HG02798 (cell line): ENCODE results near the gene ITGA7.

Experiments used
- ATAC-seq: cut with Tn5 transposase; IDR thresholded peaks from one replicate; pipeline ENCODE4 v1.9.1; 2021; ENCODE audit warnings: mild to moderate bottlenecking; ENCODE audit not compliant: unreplicated experiment, poor library complexity

The ITGA7 gene

GRCh38 chr12:55704824-55705718, 2.6 kb downstream of the ITGA7 start:
- no peak for ATAC-seq

DNA sequence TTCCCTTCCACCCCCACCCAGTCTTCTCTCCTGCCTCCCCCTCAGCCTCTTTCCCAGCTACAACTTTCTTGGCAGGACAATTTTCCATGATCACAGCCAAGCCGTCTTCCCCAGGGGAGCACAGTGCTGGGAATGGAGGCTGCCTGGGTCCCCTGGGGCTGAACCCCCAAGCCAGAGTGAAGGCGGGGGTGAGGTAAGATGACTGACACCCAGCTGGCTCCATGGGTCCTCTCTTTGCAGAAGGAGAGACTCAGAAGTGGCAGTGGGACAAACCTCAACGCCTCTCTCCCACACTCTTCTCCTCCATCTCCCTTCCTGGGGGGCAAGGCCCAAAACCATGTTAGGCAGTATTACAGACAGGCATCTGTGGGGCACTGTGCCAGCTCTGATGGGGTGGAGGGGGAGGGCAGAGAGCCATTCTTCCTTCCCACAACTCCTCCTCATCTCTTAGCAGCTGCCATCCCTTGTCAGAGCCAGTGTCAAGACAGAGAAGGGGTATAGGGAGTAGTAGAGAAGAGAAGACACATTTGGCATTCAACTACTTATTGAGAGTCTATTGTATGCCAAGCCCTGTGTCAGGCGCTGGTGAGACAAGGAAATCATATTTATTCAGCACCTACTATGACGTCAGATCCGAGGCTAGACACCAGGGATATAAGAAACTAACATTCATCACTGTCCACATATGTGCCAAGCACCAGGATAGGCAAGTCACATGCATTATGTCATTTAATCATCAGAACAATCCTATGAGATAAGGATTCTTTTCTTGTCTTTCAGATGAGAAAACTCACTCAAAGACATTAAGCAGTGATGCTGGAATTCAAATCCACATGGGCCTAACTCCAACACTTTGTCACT, 3.6 kb downstream of the ITGA7 start:
- no peak for ATAC-seq

DNA sequence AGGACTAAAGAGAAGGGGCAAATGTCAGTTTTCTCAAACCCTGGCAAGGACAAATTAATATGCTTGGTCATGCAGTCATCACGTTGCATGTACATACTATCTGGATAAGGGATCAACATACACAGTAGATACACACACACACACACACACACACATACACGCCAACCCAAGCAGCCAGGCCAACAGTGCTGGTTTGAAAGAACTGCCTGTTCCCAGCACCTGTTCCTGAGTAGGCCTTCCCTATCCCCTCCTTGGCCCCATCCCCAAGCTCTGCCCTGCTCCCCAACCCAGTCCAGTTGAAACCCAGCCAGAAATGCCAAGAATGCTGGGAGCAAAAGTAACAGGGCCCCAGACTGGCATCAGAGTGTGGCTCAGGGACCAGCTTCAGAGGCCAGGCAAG, 4.4 kb downstream of the ITGA7 start:
- ATAC-seq = no peak

DNA sequence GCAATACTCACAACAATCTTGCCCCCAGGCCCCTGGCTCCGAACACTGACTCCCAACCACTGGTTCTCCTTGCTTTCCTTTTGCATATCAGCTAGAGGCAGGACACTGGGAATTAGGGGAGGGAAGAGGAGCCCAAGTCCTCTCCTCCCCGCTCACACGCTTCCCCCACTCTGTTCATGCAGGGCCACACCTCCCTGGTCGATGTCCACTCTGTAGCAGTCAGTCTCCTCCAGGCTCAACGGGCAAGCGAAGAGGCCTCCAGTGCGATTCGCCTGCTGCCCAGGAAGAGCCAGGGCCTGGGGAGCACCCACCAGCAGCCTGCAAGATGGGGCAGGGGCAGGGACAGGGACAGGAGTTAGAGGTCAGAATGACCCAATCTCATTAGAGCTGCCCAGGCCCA, 4.8 kb downstream of the ITGA7 start:
- no peak for ATAC-seq

DNA sequence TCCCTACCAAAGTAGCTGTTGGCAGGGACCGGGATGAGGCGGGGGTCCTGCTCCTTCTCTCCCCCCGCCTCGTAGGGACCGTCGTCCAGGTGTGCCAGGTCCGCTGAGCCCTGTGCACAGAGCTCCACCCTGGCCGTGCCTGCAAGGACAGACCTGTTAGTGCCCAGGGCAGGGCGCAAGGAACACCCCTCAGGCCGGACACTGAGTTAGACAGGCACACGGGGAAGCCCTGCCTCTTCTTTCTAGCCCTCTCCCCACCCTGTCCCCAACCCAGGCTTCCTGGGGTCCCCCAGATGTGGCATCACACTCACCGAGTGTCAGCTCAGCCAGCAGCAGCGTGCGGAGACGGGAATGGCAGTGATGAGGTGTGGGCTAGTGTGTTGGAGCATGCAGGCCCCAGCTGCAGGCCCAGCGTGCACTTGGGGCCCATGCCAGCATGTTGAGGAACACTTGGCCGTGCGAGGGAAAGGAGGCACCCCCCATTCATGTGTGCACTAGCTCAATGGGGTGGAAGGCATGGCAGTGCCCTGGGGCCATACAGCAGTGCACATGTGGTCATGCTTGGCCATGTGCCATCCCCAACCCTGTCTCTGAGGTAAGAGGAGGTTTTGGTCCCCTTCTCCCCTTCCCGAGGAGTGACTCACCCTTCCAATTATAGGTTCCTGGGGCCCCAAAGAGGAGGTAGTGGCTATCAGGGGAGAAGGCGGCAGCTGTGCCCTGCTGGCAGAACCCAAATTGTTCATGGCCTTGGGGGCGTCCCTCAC, 7.3 kb downstream of the ITGA7 start:
- ATAC-seq = no peak

GRCh38 chr12:55699471-55700055, 8.1 kb downstream of the ITGA7 start:
- no peak for ATAC-seq

DNA sequence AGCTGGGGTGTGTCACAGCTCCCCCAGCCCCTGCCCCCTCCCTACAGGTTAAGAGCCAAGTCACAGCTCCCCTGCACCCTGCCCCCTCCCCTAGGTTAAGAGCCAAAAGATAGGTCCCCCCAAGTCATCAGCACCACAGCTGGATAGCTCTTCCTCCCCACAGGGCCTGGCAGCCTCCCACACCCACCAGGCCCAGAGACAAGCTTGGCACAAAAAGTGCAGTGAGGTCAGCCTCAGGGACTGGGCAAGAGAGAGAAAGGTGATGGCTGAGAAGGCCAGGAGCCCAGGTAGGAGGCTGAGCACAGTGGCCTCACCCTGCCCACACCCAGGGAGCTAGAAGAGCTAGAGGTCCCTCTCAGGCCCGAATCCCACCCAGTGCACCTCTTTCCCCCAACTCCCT, 8.7 kb downstream of the ITGA7 start:
- ATAC-seq = no peak

GRCh38 chr12:55698241-55698955, 9.3 kb downstream of the ITGA7 start:
- ATAC-seq = no peak

DNA sequence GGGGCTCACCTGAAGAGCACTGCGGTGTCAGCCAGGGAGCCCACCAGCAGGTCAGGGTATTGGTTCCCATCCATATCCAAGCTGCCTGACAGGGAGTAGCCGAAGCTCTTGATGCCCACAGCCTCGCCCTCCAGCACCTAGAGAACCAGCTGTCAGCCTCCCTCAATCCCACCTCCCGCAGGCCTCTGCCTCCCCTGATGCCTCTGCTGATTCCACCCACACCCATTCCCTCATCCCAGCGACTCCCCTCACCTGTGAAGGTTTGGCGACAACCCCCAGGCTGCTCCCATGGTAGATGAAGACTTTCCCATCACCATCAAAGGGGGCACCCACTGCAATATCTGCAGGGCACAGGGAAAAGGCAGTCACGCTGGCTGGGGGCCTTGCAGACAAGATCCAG, 10.0 kb downstream of the ITGA7 start:
- ATAC-seq = no peak

DNA sequence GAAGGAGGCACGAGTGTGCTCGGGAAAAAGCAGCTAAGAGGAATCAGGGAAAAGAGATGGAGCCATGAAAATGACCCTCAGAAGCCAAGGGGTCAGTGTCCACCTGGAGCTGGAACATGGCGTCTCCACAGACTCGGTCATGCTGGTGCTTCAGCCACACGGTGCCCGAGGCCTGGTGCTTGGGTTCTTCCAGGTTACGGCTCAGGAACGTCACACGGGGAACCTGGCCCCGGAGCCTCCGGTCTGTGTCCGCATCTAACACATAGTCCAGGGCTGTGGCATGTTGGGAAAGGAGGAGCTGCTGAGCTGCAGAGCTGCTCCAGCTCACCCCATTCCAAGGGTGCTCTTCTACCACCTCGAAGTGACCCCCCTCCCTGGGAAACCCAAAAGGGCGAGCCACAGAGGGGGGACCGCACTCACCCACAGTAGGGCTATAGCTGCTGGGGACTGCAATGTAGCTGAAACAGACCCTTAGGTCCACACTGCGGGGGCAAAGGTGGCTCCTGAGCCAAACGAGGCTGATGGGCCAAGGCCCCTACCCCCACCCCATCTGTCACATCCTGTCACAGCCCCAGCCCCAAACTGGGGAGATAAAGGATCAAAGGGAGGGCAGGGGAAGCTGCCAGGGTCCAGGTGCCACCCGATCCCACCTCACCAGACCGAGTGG, 10.8 kb downstream of the ITGA7 start:
- ATAC-seq = no peak

GRCh38 chr12:55696141-55696540, 11.6 kb downstream of the ITGA7 start:
- ATAC-seq = no peak

GRCh38 chr12:55695349-55695748, 12.4 kb downstream of the ITGA7 start:
- no peak for ATAC-seq

DNA sequence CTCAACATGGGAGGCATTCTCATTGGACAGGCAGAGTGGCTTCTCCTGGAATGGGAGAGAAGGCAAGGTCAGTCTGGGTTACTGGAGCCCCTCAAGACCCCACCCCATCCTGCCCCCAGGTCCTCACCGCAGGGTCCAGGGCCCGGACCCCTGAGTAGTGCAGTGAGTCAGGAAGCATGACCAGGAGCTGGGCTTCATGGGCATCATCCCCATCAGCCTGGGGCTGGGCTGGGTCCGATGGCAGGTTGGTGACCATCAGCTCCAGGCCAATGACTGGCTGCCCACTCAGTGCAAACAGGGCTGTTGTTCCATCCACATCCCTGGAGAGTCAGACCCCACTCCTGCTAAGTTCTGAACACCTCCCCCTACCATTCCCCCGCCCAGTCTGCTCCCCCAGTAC, 13.1 kb downstream of the ITGA7 start:
- no peak for ATAC-seq

GRCh38 chr12:55694188-55694515, 13.6 kb downstream of the ITGA7 start:
- ATAC-seq = no peak

- ATAC-seq = no peak
Measured at GRCh38 chr12:55693323-55694187, 14.1 kb downstream of the ITGA7 start.

DNA sequence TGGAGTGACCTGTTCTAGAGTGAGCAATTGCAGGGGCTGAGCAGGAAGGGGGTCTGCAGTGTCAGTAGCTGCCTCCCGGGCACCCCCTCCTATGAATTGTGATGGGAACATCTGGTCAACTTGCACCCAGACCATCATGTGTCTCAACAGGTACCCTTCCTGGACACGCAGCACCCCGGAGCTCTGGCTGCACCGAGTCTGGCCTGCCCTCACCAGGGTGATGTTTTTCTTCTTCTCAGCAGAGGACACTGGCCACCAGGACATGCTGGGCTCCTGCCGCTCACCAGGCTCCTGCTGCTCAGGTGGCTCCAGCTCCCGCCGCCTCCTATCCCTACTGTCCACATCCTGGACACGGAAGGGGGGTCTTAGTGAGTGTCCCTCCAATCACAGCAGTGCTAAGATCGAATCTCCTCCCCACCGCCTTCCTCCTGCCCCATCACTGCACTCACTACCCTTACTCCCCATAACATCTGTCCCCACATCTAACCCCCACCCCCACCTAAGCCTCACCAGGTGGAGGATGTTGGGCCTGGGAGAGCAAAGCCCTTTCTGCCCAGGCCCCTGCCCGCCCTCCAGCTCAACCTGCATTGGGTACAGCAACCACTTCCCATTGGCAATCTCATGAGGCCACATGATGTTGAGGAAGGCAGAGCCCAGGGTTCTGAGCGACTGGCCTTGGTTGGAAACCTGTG, 14.9 kb downstream of the ITGA7 start:
- no peak for ATAC-seq

DNA sequence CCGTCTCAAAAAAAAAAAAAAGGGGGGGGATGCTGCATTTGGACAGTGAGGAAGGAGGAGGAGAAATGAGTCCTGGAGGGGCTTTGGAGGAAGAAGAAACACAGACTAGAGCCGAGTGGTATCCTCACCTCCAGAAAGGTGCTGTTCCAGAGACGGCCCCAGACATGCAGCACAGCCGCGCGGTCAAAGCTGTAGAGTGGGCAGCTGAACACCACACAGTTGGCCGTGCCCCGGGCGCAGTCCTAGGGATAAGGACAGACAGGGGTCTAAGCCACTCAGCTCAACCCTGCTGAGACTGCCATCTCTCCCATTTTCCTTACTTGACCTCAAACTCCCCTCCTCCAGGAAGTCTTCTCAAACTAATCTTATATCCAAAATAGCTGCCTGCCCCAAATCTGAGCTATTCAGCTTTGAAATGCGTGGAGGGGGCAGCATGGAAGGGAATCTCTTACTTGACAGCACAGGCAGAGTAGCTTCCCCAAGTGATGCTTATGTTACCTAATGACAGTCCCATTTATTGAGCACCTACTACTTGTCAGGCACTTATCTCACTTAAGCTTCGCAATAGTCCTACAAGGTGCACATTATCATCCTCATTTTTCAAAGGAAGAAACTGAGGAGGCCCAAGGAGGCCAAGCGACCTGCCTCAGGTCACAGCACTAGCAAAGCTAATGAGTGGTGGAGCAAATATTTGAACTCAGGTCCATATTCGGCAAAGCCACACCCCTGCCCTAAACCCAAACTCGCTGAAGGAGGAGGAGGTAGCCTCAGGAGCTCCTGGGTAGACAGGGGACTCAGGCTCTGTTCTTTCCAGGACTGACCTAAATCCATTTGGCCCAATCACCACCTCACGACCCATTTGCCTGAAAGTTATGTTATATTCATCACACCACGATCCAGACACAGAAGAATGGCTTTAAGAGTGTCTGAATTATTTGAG, 18.7 kb downstream of the ITGA7 start:
- no peak for ATAC-seq
